Muscle layer of duodenum (tissue), 2 donors: ENCODE data around the gene OLFML3.
"Not testable (repeated sequence)": the region's sequence is repeated elsewhere in the genome, so short reads cannot be mapped to it uniquely, and the experiment has no call there.

Source experiments
- H3K27ac ChIP-seq: one replicate; pipeline ENCODE4 v1.7.0; 2013; ENCODE audit warnings: mild to moderate bottlenecking, low read length
- H3K27me3 ChIP-seq: one replicate; pipeline ENCODE4 v1.7.0; 2013; ENCODE audit warnings: low read depth, mild to moderate bottlenecking, control low read depth, low read length
- H3K36me3 ChIP-seq, 2 donors: one replicate each; pipeline ENCODE4 v1.7.0; 2013; ENCODE audit warnings: low read length in 2 of 2, control low read depth in 1 of 2, mild to moderate bottlenecking in 1 of 2; ENCODE audit not compliant: insufficient read depth in 2 of 2, control insufficient read depth in 1 of 2
- H3K4me1 ChIP-seq, 2 donors: one replicate each; pipeline ENCODE4 v1.7.0; 2013; ENCODE audit warnings: low read length in 2 of 2, mild to moderate bottlenecking in 2 of 2, control low read depth in 1 of 2, moderate library complexity in 1 of 2; ENCODE audit not compliant: insufficient read depth in 2 of 2, control insufficient read depth in 1 of 2
- H3K4me3 ChIP-seq, 2 donors: one replicate each; pipeline ENCODE4 v1.7.0; 2013; ENCODE audit warnings: low read length in 2 of 2, low read depth in 1 of 2, mild to moderate bottlenecking in 1 of 2
- H3K9me3 ChIP-seq, 2 donors: one replicate each; pipeline ENCODE4 v1.7.0; 2013; ENCODE audit warnings: low read length in 2 of 2, control low read depth in 1 of 2, mild to moderate bottlenecking in 1 of 2; ENCODE audit not compliant: control insufficient read depth in 1 of 2
- donor health status: healthy.

Gene OLFML3

GRCh38 chr1:113940365-113941244 lies 38.7 kb upstream of the OLFML3 start:
- no peaks in the 10 kb centered on the region for H3K27me3 ChIP-seq
- H3K4me1 ChIP-seq: peaks cover 0 to 19% of the 10 kb centered on the region in 2 donors
- H3K36me3 ChIP-seq: peaks cover 5 to 6% of the 10 kb centered on the region in 2 donors
- no peak overlapping the region for H3K4me3 ChIP-seq
- no peaks in the 10 kb centered on the region for H3K9me3 ChIP-seq
- H3K27ac ChIP-seq: no peak overlapping the region

- peaks cover 5 to 6% of the 10 kb centered on the region in 2 donors for H3K36me3 ChIP-seq
- peaks cover 2 to 19% of the 10 kb centered on the region in 2 donors for H3K4me1 ChIP-seq
- no peak overlapping the region for H3K27ac ChIP-seq
- no peak overlapping the region for H3K4me3 ChIP-seq
- H3K27me3 ChIP-seq: no peaks in the 10 kb centered on the region
- H3K9me3 ChIP-seq: no peaks in the 10 kb centered on the region
Measured at GRCh38 chr1:113941245-113941559, 38.1 kb upstream of the OLFML3 start.

- peaks cover 5 to 6% of the 10 kb centered on the region in 2 donors for H3K36me3 ChIP-seq
- no peaks in the 10 kb centered on the region for H3K9me3 ChIP-seq
- no peak overlapping the region for H3K27ac ChIP-seq
- H3K4me1 ChIP-seq: peaks cover 15 to 22% of the 10 kb centered on the region in 2 donors
- no peaks in the 10 kb centered on the region for H3K27me3 ChIP-seq
- H3K4me3 ChIP-seq: no peak overlapping the region
Measured at GRCh38 chr1:113942527-113942926, 36.7 kb upstream of the OLFML3 start.

GRCh38 chr1:113943028-113943811 lies 36.1 kb upstream of the OLFML3 start:
- H3K27ac ChIP-seq: no peak overlapping the region
- H3K4me3 ChIP-seq: no peak overlapping the region
- no peaks in the 10 kb centered on the region for H3K27me3 ChIP-seq
- peaks cover 16 to 24% of the 10 kb centered on the region in 2 donors for H3K4me1 ChIP-seq
- H3K36me3 ChIP-seq: peaks cover 5 to 6% of the 10 kb centered on the region in 2 donors
- no peaks in the 10 kb centered on the region for H3K9me3 ChIP-seq

- no peaks in the 10 kb centered on the region for H3K9me3 ChIP-seq
- peaks cover 5 to 6% of the 10 kb centered on the region in 2 donors for H3K36me3 ChIP-seq
- no peak overlapping the region for H3K4me3 ChIP-seq
- H3K27ac ChIP-seq: no peak overlapping the region
- H3K4me1 ChIP-seq: peaks cover 16 to 37% of the 10 kb centered on the region in 2 donors
- no peaks in the 10 kb centered on the region for H3K27me3 ChIP-seq
Measured at GRCh38 chr1:113945329-113945728, 33.9 kb upstream of the OLFML3 start.

GRCh38 chr1:113946112-113946511 lies 33.2 kb upstream of the OLFML3 start:
- Histone ChIP-seq H3K9me3 (no peaks in the 10 kb centered on the region), H3K27me3 (no peaks in the 10 kb centered on the region), H3K27ac (no peak overlapping the region), H3K4me3 (no peak overlapping the region), H3K36me3 (peaks cover 3 to 5% of the 10 kb centered on the region in 2 donors), H3K4me1 (peaks cover 16 to 37% of the 10 kb centered on the region in 2 donors)

- Histone ChIP-seq H3K9me3 (no peaks in the 10 kb centered on the region), H3K4me1 (peaks cover 16 to 40% of the 10 kb centered on the region in 2 donors), H3K36me3 (peaks cover 0 to 5% of the 10 kb centered on the region in 2 donors), H3K27me3 (no peaks in the 10 kb centered on the region), H3K27ac (peak overlapping the region; percentile 74), H3K4me3 (peak overlapping the region in 1 of 2 donors; percentile 13)
Measured at GRCh38 chr1:113946678-113947387, 32.4 kb upstream of the OLFML3 start.

- Histone ChIP-seq H3K9me3 (no peaks in the 10 kb centered on the region), H3K36me3 (peaks cover 0 to 5% of the 10 kb centered on the region in 2 donors), H3K27ac (peak overlapping the region; percentile 74), H3K4me3 (peak overlapping the region in 1 of 2 donors; percentile 13), H3K4me1 (peaks cover 16 to 46% of the 10 kb centered on the region in 2 donors), H3K27me3 (no peaks in the 10 kb centered on the region)
Measured at GRCh38 chr1:113947388-113948107, 31.7 kb upstream of the OLFML3 start.

- not testable (repeated sequence) for H3K4me3 ChIP-seq, H3K9me3 ChIP-seq, H3K27ac ChIP-seq, H3K27me3 ChIP-seq, H3K36me3 ChIP-seq
- peaks cover 16 to 46% of the 10 kb centered on the region in 2 donors for H3K4me1 ChIP-seq
Measured at GRCh38 chr1:113948151-113948550, 31.1 kb upstream of the OLFML3 start.

- H3K36me3 ChIP-seq: peaks cover 2 to 3% of the 10 kb centered on the region in 2 donors
- H3K27me3 ChIP-seq: no peaks in the 10 kb centered on the region
- no peaks in the 10 kb centered on the region for H3K9me3 ChIP-seq
- H3K4me1 ChIP-seq: peaks cover 16 to 46% of the 10 kb centered on the region in 2 donors
- H3K27ac ChIP-seq: no peak overlapping the region
- H3K4me3 ChIP-seq: no peak overlapping the region
Measured at GRCh38 chr1:113949007-113949406, 30.3 kb upstream of the OLFML3 start.
